BLaER1 treated with 17β-estradiol and CSF1 and Interleukin-3, amounts not matched to agents 10 nM and 100 nM (cell line): ENCODE measurements around the gene SIRT2.

Experiments
- H3K27ac ChIP-seq, 11 experiments: shearing (Covaris generic); formaldehyde crosslinking; 2 replicates each; pipeline ENCODE4 v1.8.1; 2022
- H3K27me3 ChIP-seq, 11 experiments: shearing (Covaris generic); formaldehyde crosslinking; 2 replicates each; pipeline ENCODE4 v1.8.1; 2022
- H3K36me3 ChIP-seq, 11 experiments: shearing (Covaris generic); formaldehyde crosslinking; 2 replicates each; pipeline ENCODE4 v1.8.1; 2022
- H3K4me1 ChIP-seq, 10 experiments: shearing (Covaris generic); formaldehyde crosslinking; 2 replicates each; pipeline ENCODE4 v1.8.1; 2022
- H3K4me2 ChIP-seq, 11 experiments: shearing (Covaris generic); formaldehyde crosslinking; 2 replicates each; pipeline ENCODE4 v1.8.1; 2022
- H3K4me3 ChIP-seq, 10 experiments: shearing (Covaris generic); formaldehyde crosslinking; 2 replicates each; pipeline ENCODE4 v1.8.1; 2022
- H3K9ac ChIP-seq, 11 experiments: shearing (Covaris generic); formaldehyde crosslinking; 2 replicates each; pipeline ENCODE4 v1.8.1; 2022
- H3K9me3 ChIP-seq, 11 experiments: shearing (Covaris generic); formaldehyde crosslinking; replicated peaks in 1 of 11; 2 replicates each; pipeline ENCODE4 v1.8.1; 2022
- H4K20me1 ChIP-seq, 11 experiments: shearing (Covaris generic); formaldehyde crosslinking; 2 replicates each; pipeline ENCODE4 v1.8.1; 2022
- Cebpa-rat ChIP-seq, 11 experiments: shearing (Covaris generic); IDR thresholded peaks; 2 replicates each; pipeline ENCODE4 v1.8.1; 2022

SIRT2 gene

GRCh38 chr19:38837656-38838121 is 61.7 kb downstream of the SIRT2 start:
- no peak for TF ChIP-seq Cebpa-rat (IDR thresholded peaks at IDR 0.05)

GRCh38 chr19:38836983-38837626 is 62.3 kb downstream of the SIRT2 start:
- Histone ChIP-seq H3K4me1 (peaks cover 10 to 25% (median 18%) of the 10 kb centered on the region in 10 experiments), H3K4me3 (no peak overlapping the region), H3K9ac (no peak overlapping the region), H3K4me2 (no peak overlapping the region), H3K36me3 (peaks cover 67 to 78% (median 71%) of the 10 kb centered on the region in 11 experiments), H3K27ac (no peak overlapping the region), H4K20me1 (peaks cover 57 to 76% (median 70%) of the 10 kb centered on the region in 11 experiments), H3K27me3 (no peaks in the 10 kb centered on the region), H3K9me3 (no peaks in the 10 kb centered on the region)
- TF ChIP-seq Cebpa-rat (IDR thresholded peaks at IDR 0.05): no peak

More at GRCh38 chr19:38837656-38838121, 61.7 kb downstream of the SIRT2 start:
- Histone ChIP-seq H3K27ac (no peak overlapping the region), H3K36me3 (peaks cover 73 to 84% (median 77%) of the 10 kb centered on the region in 11 experiments), H3K9ac (peak overlapping the region in 1 of 11 experiments; percentile 2; a peak in 1 of 22 replicates), H3K4me2 (no peak overlapping the region), H3K27me3 (no peaks in the 10 kb centered on the region), H3K4me1 (peaks cover 10 to 25% (median 16%) of the 10 kb centered on the region in 10 experiments), H4K20me1 (peaks cover 63 to 81% (median 76%) of the 10 kb centered on the region in 11 experiments), H3K9me3 (no peaks in the 10 kb centered on the region), H3K4me3 (no peak overlapping the region)

- no peak overlapping the region for H3K27ac ChIP-seq
- no peak for TF ChIP-seq Cebpa-rat (IDR thresholded peaks at IDR 0.05)
- no peak overlapping the region for H3K9ac ChIP-seq
- H3K4me2 ChIP-seq: no peak overlapping the region
- peaks cover 12 to 22% (median 17%) of the 10 kb centered on the region in 10 experiments for H3K4me1 ChIP-seq
- no peak overlapping the region for H3K4me3 ChIP-seq
- H3K36me3 ChIP-seq: peaks cover 59 to 70% (median 64%) of the 10 kb centered on the region in 11 experiments
- H4K20me1 ChIP-seq: peaks cover 49 to 68% (median 63%) of the 10 kb centered on the region in 11 experiments
- H3K9me3 ChIP-seq: no peaks in the 10 kb centered on the region
- H3K27me3 ChIP-seq: no peaks in the 10 kb centered on the region
These were observed 63.0 kb downstream of the SIRT2 start for GRCh38 chr19:38836159-38836982.

GRCh38 chr19:38834590-38834989 is 64.8 kb downstream of the SIRT2 start:
- H3K9ac ChIP-seq: no peak overlapping the region

GRCh38 chr19:38834104-38834490 is 65.3 kb downstream of the SIRT2 start:
- Histone ChIP-seq H3K4me2 (no peak overlapping the region), H4K20me1 (peaks cover 28 to 45% (median 40%) of the 10 kb centered on the region in 11 experiments; a peak in 21 of 22 replicates), H3K36me3 (peaks cover 47 to 61% (median 56%) of the 10 kb centered on the region in 11 experiments), H3K4me1 (peaks cover 21 to 41% (median 29%) of the 10 kb centered on the region in 10 experiments), H3K9ac (no peak overlapping the region), H3K27ac (no peak overlapping the region), H3K9me3 (no peaks in the 10 kb centered on the region), H3K4me3 (no peak overlapping the region), H3K27me3 (no peaks in the 10 kb centered on the region)
- no peak for TF ChIP-seq Cebpa-rat (IDR thresholded peaks at IDR 0.05)

More at GRCh38 chr19:38834590-38834989, 64.8 kb downstream of the SIRT2 start:
- Histone ChIP-seq H3K36me3 (peaks cover 47 to 61% (median 56%) of the 10 kb centered on the region in 11 experiments), H3K4me1 (peaks cover 21 to 36% (median 27%) of the 10 kb centered on the region in 10 experiments), H3K27ac (no peak overlapping the region), H3K27me3 (no peaks in the 10 kb centered on the region), H3K4me3 (no peak overlapping the region), H3K4me2 (no peak overlapping the region), H4K20me1 (peaks cover 33 to 50% (median 45%) of the 10 kb centered on the region in 11 experiments; a peak in 21 of 22 replicates), H3K9me3 (no peaks in the 10 kb centered on the region)
- 0 out of 22 replicates have a peak, but pooled peaks of 1 of the 11 experiments have one; percentile 10 for TF ChIP-seq Cebpa-rat (IDR thresholded peaks at IDR 0.05)

GRCh38 chr19:38833092-38833425 is 66.4 kb downstream of the SIRT2 start:
- H3K4me1 ChIP-seq: peaks cover 21 to 42% (median 29%) of the 10 kb centered on the region in 10 experiments
- H3K9ac ChIP-seq: 0 out of 22 replicates have a peak overlapping the region, but pooled peaks of 1 of the 11 experiments have one; percentile 6
- TF ChIP-seq Cebpa-rat (IDR thresholded peaks at IDR 0.05): no peak
- H3K27me3 ChIP-seq: no peaks in the 10 kb centered on the region
- no peaks in the 10 kb centered on the region for H3K9me3 ChIP-seq
- peaks cover 47 to 61% (median 55%) of the 10 kb centered on the region in 11 experiments for H3K36me3 ChIP-seq
- H3K27ac ChIP-seq: peak overlapping the region in 7 of 11 experiments; percentile 21 to 90 (median 86); a peak in 9 of 22 replicates
- no peak overlapping the region for H3K4me3 ChIP-seq
- peak overlapping the region in 10 of 11 experiments; percentile 78 to 97 (median 86); a peak in 17 of 22 replicates for H3K4me2 ChIP-seq
- H4K20me1 ChIP-seq: peaks cover 18 to 35% (median 30%) of the 10 kb centered on the region in 11 experiments; a peak in 21 of 22 replicates

- Histone ChIP-seq H3K4me3 (peak overlapping the region; percentile 70 to 83 (median 74)), H3K4me1 (peaks cover 21 to 42% (median 29%) of the 10 kb centered on the region in 10 experiments), H3K9ac (peak overlapping the region; percentile 81 to 90 (median 85)), H3K9me3 (no peaks in the 10 kb centered on the region), H3K27ac (peak overlapping the region; percentile 71 to 90 (median 81)), H3K36me3 (peaks cover 41 to 58% (median 50%) of the 10 kb centered on the region in 11 experiments), H4K20me1 (peaks cover 0 to 16% (median 11%) of the 10 kb centered on the region in 11 experiments; a peak in 19 of 22 replicates), H3K4me2 (peak overlapping the region; percentile 81 to 98 (median 91)), H3K27me3 (no peaks in the 10 kb centered on the region)
- TF ChIP-seq Cebpa-rat (IDR thresholded peaks at IDR 0.05): no peak
These were observed 68.2 kb downstream of the SIRT2 start for GRCh38 chr19:38831142-38831605.

GRCh38 chr19:38830039-38830733 is 69.2 kb downstream of the SIRT2 start:
- Histone ChIP-seq H3K27ac (peak overlapping the region in 2 of 11 experiments; percentile 29 to 42; a peak in 1 of 22 replicates), H3K9ac (peak overlapping the region in 7 of 11 experiments; percentile 82 to 90 (median 86); a peak in 5 of 22 replicates)

More at GRCh38 chr19:38830039-38830733, 69.2 kb downstream of the SIRT2 start:
- H3K36me3 ChIP-seq: peaks cover 33 to 58% (median 50%) of the 10 kb centered on the region in 11 experiments
- H3K4me3 ChIP-seq: peak overlapping the region in 3 of 10 experiments; percentile 71 to 83 (median 74); a peak in 4 of 20 replicates
- H3K4me2 ChIP-seq: peak overlapping the region; percentile 81 to 98 (median 91)
- peaks cover 0 to 7% (median under 1%) of the 10 kb centered on the region in 11 experiments; a peak in 5 of 22 replicates for H4K20me1 ChIP-seq
- no peaks in the 10 kb centered on the region for H3K9me3 ChIP-seq
- H3K4me1 ChIP-seq: peaks cover 21 to 42% (median 29%) of the 10 kb centered on the region in 10 experiments
- no peak for TF ChIP-seq Cebpa-rat (IDR thresholded peaks at IDR 0.05)
- no peaks in the 10 kb centered on the region for H3K27me3 ChIP-seq
